HG03139 (cell line): ENCODE measurements around the gene KLHL13.

Experiments used
- ATAC-seq: cut with Tn5 transposase; IDR thresholded peaks from one replicate; pipeline ENCODE4 v1.9.1; 2021; ENCODE audit not compliant: unreplicated experiment

Gene KLHL13

DNA sequence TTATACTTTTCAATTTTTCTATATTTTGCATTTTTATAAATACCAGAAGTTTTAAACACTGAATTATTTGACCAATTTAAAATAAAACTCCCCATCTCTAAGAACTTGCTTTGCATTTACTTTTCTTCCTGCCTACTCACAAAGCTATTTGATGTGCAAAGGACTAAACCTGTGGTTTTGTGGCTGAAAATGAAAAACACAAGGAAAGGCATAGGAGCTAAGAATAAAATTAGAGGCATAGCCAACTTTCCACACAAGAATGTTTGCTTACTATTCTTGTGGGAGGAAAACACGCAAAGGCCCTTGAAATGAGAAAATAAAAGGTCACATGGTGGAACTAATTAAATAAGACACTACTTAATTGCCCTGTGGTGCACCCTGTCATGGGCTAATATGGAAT, 221.2 kb downstream of the KLHL13 start:
- ATAC-seq, result no peak

DNA sequence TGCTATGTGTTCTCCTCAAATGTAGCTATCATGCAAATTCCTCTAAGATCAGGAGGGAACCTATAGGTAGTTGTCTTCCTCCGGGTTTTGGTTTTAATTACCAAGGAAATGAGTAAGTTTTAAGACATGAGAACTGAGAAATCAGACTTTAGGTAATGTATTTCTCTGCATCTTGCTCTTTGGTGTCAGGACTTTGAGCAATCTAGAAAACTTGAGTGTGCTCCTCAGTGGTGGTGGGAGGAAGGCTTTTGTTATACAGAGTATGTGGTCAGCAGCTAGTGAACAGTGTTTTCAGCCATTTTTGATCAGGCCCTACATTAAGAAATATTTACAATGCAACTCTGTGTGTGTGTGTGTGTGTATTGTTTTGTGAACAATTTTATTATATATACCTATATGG, 224.1 kb downstream of the KLHL13 start:
- no peak for ATAC-seq

DNA sequence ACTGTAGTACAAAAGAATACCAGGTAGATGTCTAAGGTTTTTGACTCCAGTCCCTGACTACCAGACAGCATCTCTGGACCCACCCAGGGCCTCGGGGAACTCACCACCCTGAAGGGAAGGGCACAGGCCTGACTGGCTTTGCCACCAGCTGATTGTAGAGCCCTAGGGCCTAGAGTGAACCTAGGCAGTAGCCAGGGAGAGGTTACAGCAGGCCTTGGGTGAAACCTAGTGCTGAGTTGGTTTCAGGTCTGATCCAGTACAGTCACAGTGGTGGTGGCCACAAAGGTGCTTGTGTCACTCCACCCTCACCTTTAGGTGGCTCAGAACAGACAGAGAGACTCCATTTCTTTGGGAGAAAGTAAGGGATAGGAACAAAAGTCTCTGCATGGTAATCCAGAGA, 244.8 kb downstream of the KLHL13 start:
- no peak for ATAC-seq

DNA sequence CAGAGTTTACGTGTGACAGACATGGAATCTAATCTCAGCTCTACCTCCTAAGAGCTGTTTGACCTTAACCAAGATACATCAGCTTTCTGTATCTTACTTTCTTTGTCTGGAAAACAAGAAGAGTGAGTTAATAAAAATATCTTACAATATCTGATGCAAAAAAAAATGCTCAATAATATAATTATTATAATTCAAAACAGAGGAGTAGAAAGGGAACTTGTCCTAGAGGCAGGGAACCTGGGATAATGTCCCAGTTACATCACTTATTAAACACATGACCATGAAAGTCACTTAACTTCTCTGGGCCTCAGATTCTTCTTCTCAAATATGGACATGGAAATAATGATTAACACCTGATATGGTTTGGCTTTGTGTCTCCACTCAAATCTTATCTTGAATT, 256.1 kb downstream of the KLHL13 start:
- no peak for ATAC-seq

DNA sequence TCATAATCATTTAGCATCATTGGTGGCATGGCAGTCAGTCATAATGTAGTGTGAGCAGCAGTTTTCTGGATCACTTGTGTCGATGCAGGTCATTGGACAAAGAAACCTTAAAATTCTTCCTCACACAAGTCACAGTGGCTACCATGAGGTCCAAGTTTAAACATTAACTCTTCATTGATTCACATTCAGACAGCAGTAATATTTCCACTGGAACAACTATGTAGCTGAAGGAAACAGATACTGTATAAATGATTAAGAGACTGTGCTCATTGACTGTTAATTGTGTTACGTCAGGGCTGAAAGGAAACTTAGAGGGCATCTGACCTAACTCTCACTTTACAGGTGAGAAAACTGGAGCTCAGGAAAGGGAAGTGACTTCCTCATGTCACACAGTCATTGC, 261.8 kb downstream of the KLHL13 start:
- no peak for ATAC-seq

DNA sequence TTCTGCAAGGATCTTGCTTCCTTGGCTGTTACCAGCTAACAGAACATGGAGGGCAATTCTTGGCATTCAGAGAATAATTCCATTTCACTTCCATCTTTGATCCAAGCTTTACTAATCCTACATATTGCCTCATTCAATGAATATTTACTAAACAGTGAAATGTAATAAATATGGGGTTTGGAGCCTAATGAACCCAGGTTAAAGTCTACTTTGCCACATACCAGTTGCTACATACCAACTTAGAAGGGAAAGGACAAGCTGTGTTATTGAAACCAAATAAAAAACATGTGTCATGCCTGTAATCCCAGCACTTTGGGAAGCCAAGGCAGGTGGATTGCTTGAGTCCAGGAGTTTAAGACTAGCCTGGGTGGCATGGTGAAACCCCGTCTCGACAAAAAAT, 265.6 kb downstream of the KLHL13 start:
- ATAC-seq, result no peak
